Measurements from ENCODE around the gene NAALADL1.
A peak's percentile ranks its signal among the peaks of the same experiment; 100 is the strongest.

Gene NAALADL1

GRCh38 chr11:65096926-65097325, 38.6 kb upstream of the NAALADL1 start:
- H3K4me3 ChIP-seq (ENCODE audit: low read length), result peak overlapping the region; percentile 87
- H4K20me1 ChIP-seq (ENCODE audit: insufficient read depth, low read length), result peaks cover 3% of the 10 kb centered on the region; the same call in 1 of the 2 replicates
- no peaks in the 10 kb centered on the region for H3K27me3 ChIP-seq (ENCODE audit: low read depth, low read length)
- peaks cover 8% of the 10 kb centered on the region for H3K36me3 ChIP-seq (replicated peaks; ENCODE audit: low read depth, low read length)
- no peak overlapping the region for H2AFZ ChIP-seq (ENCODE audit: low read depth, low read length)
- peaks cover 21% of the 10 kb centered on the region for H3K4me1 ChIP-seq (ENCODE audit: low read length)
- no peak for TF ChIP-seq EZH2phosphoT487 (IDR thresholded peaks at IDR 0.05; ENCODE audit: low read depth)
- no peak for TF ChIP-seq CTCF (IDR thresholded peaks at IDR 0.05; ENCODE audit: low read depth, low read length)
- peaks cover 27% of the 10 kb centered on the region for H3K79me2 ChIP-seq (ENCODE audit: low read length)
- H3K4me2 ChIP-seq (ENCODE audit: low read length), result peak overlapping the region; percentile 91
- no peak overlapping the region for H3K27ac ChIP-seq (ENCODE audit: low read length)
- peak overlapping the region; percentile 86 for H3K9ac ChIP-seq (ENCODE audit: low read length)
- H3K9me3 ChIP-seq (ENCODE audit: insufficient read depth, low read length), result no peaks in the 10 kb centered on the region

- no peak for TF ChIP-seq CTCF (IDR thresholded peaks at IDR 0.05; ENCODE audit: low read depth, low read length)
- Histone ChIP-seq H3K36me3 (replicated peaks; ENCODE audit: low read depth, low read length) (peaks cover 8% of the 10 kb centered on the region), H3K9me3 (ENCODE audit: insufficient read depth, low read length) (no peaks in the 10 kb centered on the region), H3K4me1 (ENCODE audit: low read length) (peaks cover 21% of the 10 kb centered on the region), H3K4me2 (ENCODE audit: low read length) (peak within 1 kb of the TSS; percentile 91), H4K20me1 (ENCODE audit: insufficient read depth, low read length) (peaks cover 3% of the 10 kb centered on the region; the same call in 1 of the 2 replicates), H3K27me3 (ENCODE audit: low read depth, low read length) (no peaks in the 10 kb centered on the region), H3K4me3 (ENCODE audit: low read length) (peak within 1 kb of the TSS; percentile 87), H3K27ac (ENCODE audit: low read length) (peak within 1 kb of the TSS; percentile 74), H3K9ac (ENCODE audit: low read length) (peak within 1 kb of the TSS; percentile 86), H2AFZ (ENCODE audit: low read depth, low read length) (peak within 1 kb of the TSS; percentile 100), H3K79me2 (ENCODE audit: low read length) (peaks cover 27% of the 10 kb centered on the region)
Measured at GRCh38 chr11:65095974-65096806, 37.8 kb upstream of the NAALADL1 start, which contains the start of gene VPS51. TSS of gene VPS51 (plus strand) at chr11:65096214. CDS start at chr11:65096251, 37 bp downstream.

- H3K9ac ChIP-seq (ENCODE audit: low read length), result peak overlapping the region; percentile 58; the same call in 1 of the 2 replicates
- no peaks in the 10 kb centered on the region for H3K9me3 ChIP-seq (ENCODE audit: insufficient read depth, low read length)
- peak overlapping the region; percentile 91 for H3K4me2 ChIP-seq (ENCODE audit: low read length)
- peaks cover 27% of the 10 kb centered on the region for H3K79me2 ChIP-seq (ENCODE audit: low read length)
- H3K36me3 ChIP-seq (replicated peaks; ENCODE audit: low read depth, low read length), result peaks cover 8% of the 10 kb centered on the region
- peak overlapping the region; percentile 100 for H2AFZ ChIP-seq (ENCODE audit: low read depth, low read length)
- H4K20me1 ChIP-seq (ENCODE audit: insufficient read depth, low read length), result peaks cover 3% of the 10 kb centered on the region; the same call in 1 of the 2 replicates
- TF ChIP-seq EZH2phosphoT487 (IDR thresholded peaks at IDR 0.05; ENCODE audit: low read depth) (no peak), CTCF (IDR thresholded peaks at IDR 0.05; ENCODE audit: low read depth, low read length) (no peak)
- H3K27me3 ChIP-seq (ENCODE audit: low read depth, low read length), result no peaks in the 10 kb centered on the region
- peak overlapping the region; percentile 87 for H3K4me3 ChIP-seq (ENCODE audit: low read length)
- H3K27ac ChIP-seq (ENCODE audit: low read length), result peak overlapping the region; percentile 74
- H3K4me1 ChIP-seq (ENCODE audit: low read length), result peaks cover 21% of the 10 kb centered on the region
Measured at GRCh38 chr11:65095427-65095826, 37.1 kb upstream of the NAALADL1 start.

DNA sequence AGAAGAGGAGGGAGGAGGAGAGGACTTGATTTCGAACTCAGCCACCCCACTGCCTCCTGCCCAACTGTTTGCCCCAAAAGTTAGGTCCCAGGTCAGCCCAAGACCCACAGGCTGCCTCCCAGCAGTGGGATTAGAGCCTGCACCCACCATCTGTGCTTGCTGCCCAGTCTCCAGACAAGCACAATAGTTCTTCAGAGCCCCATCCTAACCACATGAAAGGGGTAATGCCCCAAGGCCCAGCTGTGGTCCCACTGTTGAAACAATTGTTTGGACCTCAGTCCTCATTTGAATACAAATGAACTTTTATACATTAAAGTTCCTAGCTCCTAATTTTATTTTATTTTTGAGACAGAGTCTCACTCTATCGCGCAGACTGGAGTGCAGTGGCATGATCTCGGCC, 32.3 kb upstream of the NAALADL1 start:
- Histone ChIP-seq H3K9ac (ENCODE audit: low read length) (no peak overlapping the region), H3K36me3 (replicated peaks; ENCODE audit: low read depth, low read length) (peaks cover 20% of the 10 kb centered on the region), H2AFZ (ENCODE audit: low read depth, low read length) (no peak overlapping the region)

More for the DNA sequence above, 32.3 kb upstream of the NAALADL1 start:
- no peak for TF ChIP-seq CTCF (IDR thresholded peaks at IDR 0.05; ENCODE audit: low read depth, low read length)
- no peak for TF ChIP-seq EZH2phosphoT487 (IDR thresholded peaks at IDR 0.05; ENCODE audit: low read depth)
- no peaks in the 10 kb centered on the region for H3K27me3 ChIP-seq (ENCODE audit: low read depth, low read length)
- H3K9me3 ChIP-seq (ENCODE audit: insufficient read depth, low read length), result no peaks in the 10 kb centered on the region
- no peaks in the 10 kb centered on the region for H4K20me1 ChIP-seq (ENCODE audit: insufficient read depth, low read length)
- H3K79me2 ChIP-seq (ENCODE audit: low read length), result peaks cover 3% of the 10 kb centered on the region
- H3K27ac ChIP-seq (ENCODE audit: low read length), result no peak overlapping the region
- no peak overlapping the region for H3K4me2 ChIP-seq (ENCODE audit: low read length)
- H3K4me3 ChIP-seq (ENCODE audit: low read length), result no peak overlapping the region
- H3K4me1 ChIP-seq (ENCODE audit: low read length), result peaks cover 12% of the 10 kb centered on the region

Measured in OCI-LY3 (cell line).